ENCODE measurements around the gene HLA-DMA. TPM values are rescaled to one million over a fixed set of nuclear protein-coding genes. Genes with fewer than 3 reads are reported as not detected.

Gene HLA-DMA
- total and polyA plus RNA-seq, 9 of the 15 experiments (the other 6 are each of a cell fraction or from before 2014, with no cell fraction given) = 0.13 to 0.83 (median 0.51) TPM

- H3K4me2 ChIP-seq (ENCODE audit: insufficient read depth, low read length) = peak overlapping the region; percentile 93
- H3K4me3 ChIP-seq = peak overlapping the region; percentile 70
- peak overlapping the region; percentile 99 to 100 for H3K9ac ChIP-seq (ENCODE audit: insufficient read depth in 1 of 2, low read depth in 2 of 2, low read length in 2 of 2)
- H3K79me2 ChIP-seq (ENCODE audit: control insufficient read depth, insufficient read depth, low read length) = peaks cover 60% of the 10 kb centered on the region
- ChIA-PET CTCF (ENCODE audit: low intra/inter-chr PET ratio) (interaction anchor here (0.6 to 1.2 kb wide), 5 partner anchors 33 to 141 kb away, joined by 3 to 5 read pairs (median 4); no protein-coding TSS in a partner anchor), POLR2A (interaction anchor here (0.6 to 13.4 kb wide), 7 partner anchors 14 to 1152 kb away, joined by 3 to 384 read pairs (median 4); partner anchors contain the start of genes HLA-DMA, HSPA1A, HSPA1L and RPS18)
- peaks cover 3% of the 10 kb centered on the region for H4K20me1 ChIP-seq (replicated peaks; ENCODE audit: control insufficient read depth, insufficient read depth, low read length)
- no peaks in the 10 kb centered on the region for H3K9me3 ChIP-seq (replicated peaks; ENCODE audit: control insufficient read depth, insufficient read depth, low read depth, low read length)
- no TSS peak for BruUV-seq (replicated peaks)
- H2AFZ ChIP-seq (ENCODE audit: low read depth, low read length) = peak overlapping the region; percentile 97
- FAIRE-seq (peak; percentile 87), DNase-seq (ENCODE audit: extremely low read depth in 1 of 4, low spot score in 3 of 4) (peak; percentile 47 to 90 (median 59)), ATAC-seq (peak; percentile 1)
- H3K4me1 ChIP-seq (replicated peaks in 1 of 2; ENCODE audit: control insufficient read depth in 2 of 2, insufficient read depth in 2 of 2, low read length in 2 of 2) = peaks cover 20 to 21% of the 10 kb centered on the region in 2 experiments
- no peaks in the 10 kb centered on the region for H3K27me3 ChIP-seq (ENCODE audit: control insufficient read depth in 2 of 2, insufficient read depth in 2 of 2, low read length in 2 of 2)
- in situ Hi-C loops (cut with MboI) (loop anchor here (25.0 kb wide), 1 partner anchor 1430 kb away; the partner anchor contains the start of genes ATP6V1G2, DDX39B, MCCD1 and NFKBIL1), intact Hi-C loops (cut with micrococcal nuclease) (loop anchor here (1.0 kb wide), 1 partner anchor 34 kb away; no protein-coding TSS in a partner anchor)
- H3K9me1 ChIP-seq (ENCODE audit: control insufficient read depth, insufficient read depth, low read length) = no peaks in the 10 kb centered on the region
- H3K27ac ChIP-seq (ENCODE audit: extremely low read depth, low read depth, low read length) = peak overlapping the region; percentile 99
- 1% methylated on average over 16 of the region's 16 CpGs for WGBS (ENCODE audit: insufficient coverage, low coverage, missing lambda C conversion rate)
- H3K36me3 ChIP-seq (ENCODE audit: control insufficient read depth, insufficient read depth, low read length) = peaks cover 9% of the 10 kb centered on the region; the same call in 2 of the 3 replicates
- TF ChIP-seq IFI16 (CRISPR knock-in tag; IDR thresholded peaks at IDR 0.05) (no peak), ETV6 (IDR thresholded peaks at IDR 0.05; ENCODE audit: borderline replicate concordance in 1 of 2, low read depth in 2 of 2, low read length in 1 of 2) (peak; percentile 82 to 84; a peak in 3 of 4 replicates), ETV6 (CRISPR knock-in tag; IDR thresholded peaks at IDR 0.05; ENCODE audit: borderline replicate concordance) (no peak), CCNT2 (IDR thresholded peaks at IDR 0.05; ENCODE audit: borderline replicate concordance, extremely low read depth, insufficient read length, low read depth, low read length) (no peak), TBP (optimal IDR thresholded peaks at IDR 0.05; ENCODE audit: low read depth, low read length) (no peak), BRCA1 (IDR thresholded peaks at IDR 0.05) (no peak), BRCA1 (CRISPR knock-in tag; IDR thresholded peaks at IDR 0.05) (no peak), ZBED1 (IDR thresholded peaks at IDR 0.05) (no peak), E2F5 (CRISPR knock-in tag; IDR thresholded peaks at IDR 0.05) (no peak), ZNF175 (CRISPR knock-in tag; IDR thresholded peaks at IDR 0.05; ENCODE audit: low read depth) (peak; percentile 30; the same call in 1 of the 2 replicates), FOXM1 (IDR thresholded peaks at IDR 0.05; ENCODE audit: low read depth) (no peak), FOXM1 (CRISPR knock-in tag; IDR thresholded peaks at IDR 0.05; ENCODE audit: low read depth) (0 out of 2 replicates have a peak, but pooled peaks have one; percentile 14), CHD1 (IDR thresholded peaks at IDR 0.05; ENCODE audit: low read length) (no peak), EP300 (IDR thresholded peaks at IDR 0.05; ENCODE audit: low read length) (0 out of 2 replicates have a peak, but pooled peaks have one; percentile 3), SMC3 (conservative IDR thresholded peaks at IDR 0.05; ENCODE audit: insufficient read depth, low read depth, low read length) (peak; percentile 37; the same call in 1 of the 2 replicates), RFX1 (IDR thresholded peaks at IDR 0.05) (no peak), TCF3 (CRISPR knock-in tag; IDR thresholded peaks at IDR 0.05) (peak; percentile 29; the same call in 1 of the 2 replicates), EHMT2 (IDR thresholded peaks at IDR 0.05) (peak; percentile 78), TFAM (CRISPR knock-in tag; conservative IDR thresholded peaks at IDR 0.05) (no peak)
- TF ChIP-seq, protein P1, sequence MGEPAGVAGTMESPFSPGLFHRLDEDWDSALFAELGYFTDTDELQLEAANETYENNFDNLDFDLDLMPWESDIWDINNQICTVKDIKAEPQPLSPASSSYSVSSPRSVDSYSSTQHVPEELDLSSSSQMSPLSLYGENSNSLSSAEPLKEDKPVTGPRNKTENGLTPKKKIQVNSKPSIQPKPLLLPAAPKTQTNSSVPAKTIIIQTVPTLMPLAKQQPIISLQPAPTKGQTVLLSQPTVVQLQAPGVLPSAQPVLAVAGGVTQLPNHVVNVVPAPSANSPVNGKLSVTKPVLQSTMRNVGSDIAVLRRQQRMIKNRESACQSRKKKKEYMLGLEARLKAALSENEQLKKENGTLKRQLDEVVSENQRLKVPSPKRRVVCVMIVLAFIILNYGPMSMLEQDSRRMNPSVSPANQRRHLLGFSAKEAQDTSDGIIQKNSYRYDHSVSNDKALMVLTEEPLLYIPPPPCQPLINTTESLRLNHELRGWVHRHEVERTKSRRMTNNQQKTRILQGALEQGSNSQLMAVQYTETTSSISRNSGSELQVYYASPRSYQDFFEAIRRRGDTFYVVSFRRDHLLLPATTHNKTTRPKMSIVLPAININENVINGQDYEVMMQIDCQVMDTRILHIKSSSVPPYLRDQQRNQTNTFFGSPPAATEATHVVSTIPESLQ (CRISPR knock-in tag; IDR thresholded peaks at IDR 0.05) = 0 out of 2 replicates have a peak, but pooled peaks have one; percentile 13
These were observed 14.5 kb upstream of the HLA-DMA start for GRCh38 chr6:32967151-32968091.

Measured in K562 (cell line).